Retinal pigment epithelial cell (primary cell): ENCODE results near the gene WDR11.

Source experiments
- DNase-seq: peaks from one replicate; pipeline ENCODE4 v3.0.0-alpha.2; 2010; ENCODE audit warnings: low read depth
- H3K4me3 ChIP-seq: 2 replicates; pipeline ENCODE4 v1.5.1; 2011; ENCODE audit warnings: mild to moderate bottlenecking, low read length, control low read depth, moderate library complexity
- TF ChIP-seq, protein P1 (sequence below): conservative IDR thresholded peaks from 2 replicates; pipeline ENCODE4 v1.5.1; 2011; ENCODE audit warnings: low read depth, low read length, control low read depth, inconsistent platforms

Gene WDR11

GRCh38 chr10:120944586-120945125 is 93.5 kb downstream of the WDR11 start:
- H3K4me3 ChIP-seq, result no peak overlapping the region
- no peak for DNase-seq
- TF ChIP-seq, protein P1, sequence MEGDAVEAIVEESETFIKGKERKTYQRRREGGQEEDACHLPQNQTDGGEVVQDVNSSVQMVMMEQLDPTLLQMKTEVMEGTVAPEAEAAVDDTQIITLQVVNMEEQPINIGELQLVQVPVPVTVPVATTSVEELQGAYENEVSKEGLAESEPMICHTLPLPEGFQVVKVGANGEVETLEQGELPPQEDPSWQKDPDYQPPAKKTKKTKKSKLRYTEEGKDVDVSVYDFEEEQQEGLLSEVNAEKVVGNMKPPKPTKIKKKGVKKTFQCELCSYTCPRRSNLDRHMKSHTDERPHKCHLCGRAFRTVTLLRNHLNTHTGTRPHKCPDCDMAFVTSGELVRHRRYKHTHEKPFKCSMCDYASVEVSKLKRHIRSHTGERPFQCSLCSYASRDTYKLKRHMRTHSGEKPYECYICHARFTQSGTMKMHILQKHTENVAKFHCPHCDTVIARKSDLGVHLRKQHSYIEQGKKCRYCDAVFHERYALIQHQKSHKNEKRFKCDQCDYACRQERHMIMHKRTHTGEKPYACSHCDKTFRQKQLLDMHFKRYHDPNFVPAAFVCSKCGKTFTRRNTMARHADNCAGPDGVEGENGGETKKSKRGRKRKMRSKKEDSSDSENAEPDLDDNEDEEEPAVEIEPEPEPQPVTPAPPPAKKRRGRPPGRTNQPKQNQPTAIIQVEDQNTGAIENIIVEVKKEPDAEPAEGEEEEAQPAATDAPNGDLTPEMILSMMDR, result no peak

DNA sequence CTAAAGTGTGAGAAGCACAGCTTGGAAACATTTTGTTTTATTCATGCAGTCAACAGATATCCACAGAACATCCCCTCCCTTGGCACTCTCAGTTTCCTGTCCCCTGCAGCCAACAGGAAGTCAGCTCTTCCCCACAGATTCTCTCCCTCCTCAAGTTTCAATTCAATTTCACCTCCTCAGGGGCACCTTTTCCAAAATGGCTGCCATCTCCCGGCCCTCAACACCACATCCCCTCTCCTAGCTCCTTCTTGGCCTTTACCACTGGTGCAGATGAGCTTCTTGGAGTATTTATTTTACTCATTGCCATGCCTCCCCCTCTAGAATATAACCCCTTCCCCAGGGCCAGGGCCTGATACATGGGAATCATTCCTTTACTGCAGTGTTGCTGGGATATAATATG is 94.0 kb downstream of the WDR11 start:
- H3K4me3 ChIP-seq, result no peak overlapping the region
- DNase-seq, result no peak
- TF ChIP-seq, protein P1, result no peak

- H3K4me3 ChIP-seq, result no peak overlapping the region
- TF ChIP-seq, protein P1, result no peak
- peak; percentile 28 for DNase-seq
Measured at GRCh38 chr10:120945801-120946302, 94.7 kb downstream of the WDR11 start.

DNA sequence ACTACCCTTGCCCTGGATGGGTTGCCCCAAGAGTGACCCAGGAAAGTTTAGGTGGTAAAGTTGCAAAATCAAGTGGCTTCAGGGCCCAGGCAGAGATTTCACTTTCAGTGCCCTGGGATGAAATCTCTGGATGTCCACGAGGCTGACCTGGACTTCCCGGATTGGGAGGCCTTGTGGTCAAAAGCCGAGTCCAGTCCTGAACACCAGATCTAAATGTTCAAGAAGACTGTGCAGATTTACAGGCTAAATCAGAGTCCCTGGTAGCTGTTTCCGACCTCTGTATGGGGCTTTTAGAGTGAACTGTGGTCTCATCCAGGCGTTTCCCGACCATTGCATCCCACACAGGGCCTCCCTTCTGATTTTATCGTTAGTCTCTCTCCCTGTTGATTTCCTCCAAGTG is 95.3 kb downstream of the WDR11 start:
- TF ChIP-seq, protein P1, result no peak
- DNase-seq, result no peak
- H3K4me3 ChIP-seq, result no peak overlapping the region

- TF ChIP-seq, protein P1, result peak; percentile 76
- no peak for DNase-seq
- H3K4me3 ChIP-seq, result peak overlapping the region; percentile 16
Measured at GRCh38 chr10:120948889-120949608, 97.9 kb downstream of the WDR11 start.

DNA sequence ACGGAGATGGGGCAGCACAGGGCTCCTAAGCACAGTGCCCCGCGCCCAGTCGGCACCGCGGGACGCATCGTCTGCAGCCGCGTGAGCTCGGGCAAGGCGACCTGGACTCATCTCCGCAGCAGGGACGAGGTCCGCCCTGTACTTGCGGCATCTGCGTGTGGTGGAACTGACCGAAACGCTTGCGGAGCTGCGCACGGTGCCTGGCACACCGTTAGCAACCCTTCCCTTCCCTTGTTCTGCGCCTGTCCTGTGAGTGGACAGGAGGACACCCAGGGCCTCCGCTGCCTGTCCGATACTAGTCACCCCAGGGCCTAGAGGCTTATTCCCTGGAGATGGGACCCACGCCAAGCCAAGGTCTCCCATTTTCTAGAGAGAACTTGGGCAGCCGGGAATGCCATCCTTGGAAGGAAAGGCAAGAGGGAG is 98.5 kb downstream of the WDR11 start:
- H3K4me3 ChIP-seq, result peak overlapping the region; percentile 21
- TF ChIP-seq, protein P1, result no peak
- no peak for DNase-seq
